Thymus (tissue), 11 donors: ENCODE data around the gene TAF1L. TPM values are rescaled to one million over a fixed set of nuclear protein-coding genes. Genes with fewer than 3 reads are reported as not detected.
"Not testable (repeated sequence)": the region's sequence is repeated elsewhere in the genome, so short reads cannot be mapped to it uniquely, and the experiment has no call there.

Experiments
- DNase-seq, 9 donors: peaks; one replicate each; pipeline ENCODE4 v3.0.0-alpha.2; 2013; ENCODE audit warnings: low spot score in 9 of 9, low read depth in 6 of 9, missing footprints in 1 of 9
- H3K27ac ChIP-seq, 2 donors: one replicate each; pipeline ENCODE4 v1.5.1; 2013; ENCODE audit warnings: control low read depth in 1 of 2, low read depth in 1 of 2, low read length in 1 of 2, mild to moderate bottlenecking in 1 of 2, moderate library complexity in 1 of 2
- H3K27me3 ChIP-seq, 2 donors: one replicate each; pipeline ENCODE4 v1.5.1; 2013; ENCODE audit warnings: low read length in 1 of 2; ENCODE audit not compliant: control insufficient read depth in 2 of 2, insufficient read depth in 1 of 2
- H3K36me3 ChIP-seq, 2 donors: one replicate each; pipeline ENCODE4 v1.5.1; 2013; ENCODE audit warnings: low read length in 1 of 2, mild to moderate bottlenecking in 1 of 2, moderate library complexity in 1 of 2; ENCODE audit not compliant: control insufficient read depth in 2 of 2, insufficient read depth in 2 of 2
- H3K4me1 ChIP-seq, 2 donors: one replicate each; pipeline ENCODE4 v1.5.1; 2013; ENCODE audit warnings: low read length in 2 of 2; ENCODE audit not compliant: control insufficient read depth in 2 of 2, insufficient read depth in 2 of 2
- H3K4me3 ChIP-seq, 2 donors: one replicate each; pipeline ENCODE4 v1.5.1; 2013; ENCODE audit warnings: low read length in 2 of 2, control low read depth in 1 of 2, mild to moderate bottlenecking in 1 of 2
- H3K9me3 ChIP-seq, 2 donors: one replicate each; pipeline ENCODE4 v1.5.1; 2013; ENCODE audit warnings: low read length in 1 of 2, mild to moderate bottlenecking in 1 of 2; ENCODE audit not compliant: control insufficient read depth in 2 of 2, insufficient read depth in 1 of 2
- WGBS: extraction: QIAGEN DNeasy Blood & Tissue Kit; methylation state at CpG from one replicate; pipeline ENCODE4 v1.1.7; 2013; 5-methylcytosine and 5-hydroxymethylcytosine counted together
- polyA plus RNA-seq: library from polyadenylated mRNA; stranded (reverse); fragments of 200-250 nt; gene quantifications from one replicate; pipeline ENCODE4 v1.2.3, GENCODE V29; 2013
- total RNA-seq: library from RNA; stranded (reverse); fragments of 120-200 nt; gene quantifications from one replicate; pipeline ENCODE4 v1.2.4, GENCODE V29; 2013
- donor health status: healthy.

Gene TAF1L
- total and polyA plus RNA-seq, 2 donors, result under 0.01 TPM; not detected in 1

DNA sequence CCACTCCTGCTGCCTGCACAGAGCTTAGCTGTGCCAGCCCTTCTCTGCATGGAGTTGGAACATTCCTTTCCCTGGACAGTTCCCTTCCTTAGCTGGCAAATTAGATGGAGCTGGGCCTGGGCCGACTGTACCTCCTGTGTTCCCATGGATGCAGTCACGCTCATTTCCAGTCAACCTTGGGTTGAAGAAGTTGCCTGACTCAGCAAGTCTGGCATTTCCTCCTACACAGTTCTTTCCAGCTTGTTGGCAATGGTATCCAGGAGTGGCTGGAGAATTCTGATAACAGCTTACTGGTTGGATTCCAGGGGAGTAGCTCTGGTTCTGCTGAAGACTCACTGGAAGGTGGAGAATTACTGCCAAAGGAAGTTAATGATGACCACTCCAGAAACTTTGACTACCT is 9.2 kb upstream of the TAF1L start:
- no peak overlapping the region for H3K4me3 ChIP-seq
- 80% methylated on average over 2 of the region's 2 CpGs for WGBS
- no peak for DNase-seq
- H3K36me3 ChIP-seq, result no peaks in the 10 kb centered on the region
- H3K27ac ChIP-seq, result no peak overlapping the region
- H3K27me3 ChIP-seq, result no peaks in the 10 kb centered on the region
- H3K9me3 ChIP-seq, result no peaks in the 10 kb centered on the region
- no peaks in the 10 kb centered on the region for H3K4me1 ChIP-seq

DNA sequence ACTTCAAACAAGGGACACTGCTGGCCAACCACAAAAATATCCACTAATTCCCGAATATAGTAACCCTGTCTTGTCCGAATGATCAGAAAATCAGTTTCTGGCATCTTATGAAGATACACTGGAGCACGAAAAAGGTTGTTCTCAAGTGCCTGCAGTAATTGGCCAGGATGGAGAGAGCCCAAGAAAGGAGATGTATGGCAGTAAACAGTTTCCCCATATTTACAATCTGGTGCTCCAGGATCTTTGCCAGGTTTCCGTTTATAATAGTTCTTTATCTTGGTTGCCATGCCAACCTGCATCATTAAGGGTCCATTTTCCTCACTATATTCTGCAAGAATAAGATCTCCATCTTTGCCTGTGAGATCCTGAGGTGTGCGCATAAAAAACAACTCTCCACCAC is 2.3 kb downstream of the TAF1L start:
- not testable (repeated sequence) for H3K9me3 ChIP-seq, DNase-seq, H3K27ac ChIP-seq, H3K4me1 ChIP-seq, H3K4me3 ChIP-seq, H3K27me3 ChIP-seq, H3K36me3 ChIP-seq
- 89% methylated on average over 5 of the region's 5 CpGs for WGBS

DNA sequence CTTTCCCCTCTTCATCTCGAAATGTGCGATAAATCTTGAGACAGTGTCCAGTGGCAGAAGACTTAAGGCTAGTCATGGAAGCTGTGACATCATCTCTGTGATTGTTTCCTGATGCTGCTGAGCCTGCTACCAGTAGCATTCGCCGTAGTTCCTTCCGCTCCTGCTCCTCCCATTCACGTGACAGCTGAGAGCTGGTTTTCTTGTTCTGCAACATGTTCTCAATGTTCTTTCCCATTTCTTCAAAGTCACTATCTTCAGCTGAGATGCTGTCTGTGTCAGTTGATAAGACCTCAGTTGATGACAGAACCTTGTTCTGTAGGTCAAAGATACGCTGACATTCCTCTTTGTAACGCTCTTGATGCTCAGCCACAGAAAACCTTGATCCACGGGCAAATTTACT is 3.5 kb downstream of the TAF1L start:
- no peaks in the 10 kb centered on the region for H3K27me3 ChIP-seq
- no peak overlapping the region for H3K27ac ChIP-seq
- no peak overlapping the region for H3K4me3 ChIP-seq
- H3K4me1 ChIP-seq, result no peaks in the 10 kb centered on the region
- no peaks in the 10 kb centered on the region for H3K9me3 ChIP-seq
- no peak for DNase-seq
- no peaks in the 10 kb centered on the region for H3K36me3 ChIP-seq
- 91% methylated on average over 9 of the region's 9 CpGs for WGBS

- no peaks in the 10 kb centered on the region for H3K36me3 ChIP-seq
- no peak overlapping the region for H3K27ac ChIP-seq
- H3K4me3 ChIP-seq, result no peak overlapping the region
- no peaks in the 10 kb centered on the region for H3K27me3 ChIP-seq
- DNase-seq, result no peak
- no peaks in the 10 kb centered on the region for H3K4me1 ChIP-seq
- H3K9me3 ChIP-seq, result no peaks in the 10 kb centered on the region
These were observed 8.0 kb downstream of the TAF1L start for GRCh38 chr9:32627394-32627954.

DNA sequence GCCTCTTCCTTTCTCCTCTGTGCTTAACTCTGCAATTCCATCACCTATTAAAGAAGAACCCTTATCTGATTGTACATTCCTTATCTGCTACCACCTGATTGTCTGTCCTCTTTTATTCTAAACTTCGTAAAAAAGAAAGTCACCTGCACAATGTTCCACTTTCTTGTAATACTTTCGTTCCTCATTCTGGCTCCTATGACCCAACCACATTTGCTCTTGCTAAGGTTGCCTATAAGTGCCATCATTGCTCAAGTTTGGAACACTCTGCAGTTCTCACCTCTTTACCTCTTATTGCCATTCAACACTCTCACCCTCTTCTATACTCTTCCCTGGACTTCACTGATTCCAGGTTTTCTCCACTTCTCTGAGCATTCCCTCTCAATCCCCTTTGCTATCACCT is 10.1 kb downstream of the TAF1L start:
- Histone ChIP-seq H3K4me3 (no peak overlapping the region), H3K27me3 (no peaks in the 10 kb centered on the region), H3K9me3 (no peaks in the 10 kb centered on the region), H3K36me3 (no peaks in the 10 kb centered on the region), H3K27ac (no peak overlapping the region), H3K4me1 (no peaks in the 10 kb centered on the region)
- WGBS, result 89% methylated on average over 2 of the region's 2 CpGs
- no peak for DNase-seq

DNA sequence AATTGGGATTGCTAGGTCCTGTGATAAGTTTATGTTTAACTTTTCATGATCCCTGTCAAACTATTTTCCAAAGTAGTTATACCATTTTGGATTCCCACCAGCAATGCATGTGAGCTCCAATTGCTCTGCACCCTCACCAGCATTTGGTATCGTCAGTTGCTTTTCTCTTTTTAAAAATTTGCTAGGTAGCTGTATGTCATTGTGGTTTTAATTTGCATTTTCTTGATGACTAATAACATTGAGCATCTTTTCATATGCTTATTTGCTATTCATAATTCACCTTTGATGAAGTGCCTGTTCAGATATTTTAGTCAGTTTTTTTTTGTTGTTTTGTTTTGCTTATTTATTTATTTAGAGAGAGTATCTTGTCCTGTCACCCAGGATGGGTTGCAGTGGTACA is 12.5 kb downstream of the TAF1L start:
- Histone ChIP-seq H3K36me3 (no peaks in the 10 kb centered on the region), H3K4me1 (no peaks in the 10 kb centered on the region), H3K27ac (no peak overlapping the region), H3K4me3 (no peak overlapping the region), H3K9me3 (no peaks in the 10 kb centered on the region), H3K27me3 (no peaks in the 10 kb centered on the region)
- DNase-seq, result no peak
- WGBS, result 84% methylated on average over 1 of the region's 1 CpG

- H3K4me1 ChIP-seq, result no peaks in the 10 kb centered on the region
- H3K27me3 ChIP-seq, result no peaks in the 10 kb centered on the region
- no peak overlapping the region for H3K4me3 ChIP-seq
- H3K36me3 ChIP-seq, result no peaks in the 10 kb centered on the region
- WGBS, result 85% methylated on average over 5 of the region's 5 CpGs
- H3K27ac ChIP-seq, result no peak overlapping the region
- DNase-seq, result no peak
- no peaks in the 10 kb centered on the region for H3K9me3 ChIP-seq
These were observed 17.2 kb downstream of the TAF1L start for GRCh38 chr9:32618261-32618660.

DNA sequence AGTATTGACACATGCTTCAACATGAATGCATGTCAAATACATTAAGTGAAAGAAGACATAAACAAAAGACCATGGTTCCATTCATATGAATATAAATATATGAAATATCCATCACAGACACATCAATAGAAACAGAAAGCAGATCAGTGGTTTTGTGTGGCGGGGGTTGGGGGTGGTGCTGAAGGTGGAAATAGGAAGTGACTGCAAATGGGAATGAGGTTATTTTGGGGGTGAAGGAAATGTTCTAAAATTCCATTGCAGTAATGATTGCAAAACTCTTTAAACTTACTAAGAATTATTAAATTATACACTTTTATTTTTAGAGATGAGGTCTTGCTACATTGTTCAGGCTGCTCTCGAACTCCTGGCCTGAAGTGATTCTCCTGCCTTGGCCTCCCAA is 28.7 kb downstream of the TAF1L start:
- Histone ChIP-seq H3K27ac (no peak overlapping the region), H3K4me1 (no peaks in the 10 kb centered on the region), H3K4me3 (no peak overlapping the region), H3K36me3 (no peaks in the 10 kb centered on the region), H3K9me3 (no peaks in the 10 kb centered on the region), H3K27me3 (peaks cover 0 to 5% of the 10 kb centered on the region in 2 donors)
- no peak for DNase-seq
- WGBS, result 78% methylated on average over 2 of the region's 2 CpGs

DNA sequence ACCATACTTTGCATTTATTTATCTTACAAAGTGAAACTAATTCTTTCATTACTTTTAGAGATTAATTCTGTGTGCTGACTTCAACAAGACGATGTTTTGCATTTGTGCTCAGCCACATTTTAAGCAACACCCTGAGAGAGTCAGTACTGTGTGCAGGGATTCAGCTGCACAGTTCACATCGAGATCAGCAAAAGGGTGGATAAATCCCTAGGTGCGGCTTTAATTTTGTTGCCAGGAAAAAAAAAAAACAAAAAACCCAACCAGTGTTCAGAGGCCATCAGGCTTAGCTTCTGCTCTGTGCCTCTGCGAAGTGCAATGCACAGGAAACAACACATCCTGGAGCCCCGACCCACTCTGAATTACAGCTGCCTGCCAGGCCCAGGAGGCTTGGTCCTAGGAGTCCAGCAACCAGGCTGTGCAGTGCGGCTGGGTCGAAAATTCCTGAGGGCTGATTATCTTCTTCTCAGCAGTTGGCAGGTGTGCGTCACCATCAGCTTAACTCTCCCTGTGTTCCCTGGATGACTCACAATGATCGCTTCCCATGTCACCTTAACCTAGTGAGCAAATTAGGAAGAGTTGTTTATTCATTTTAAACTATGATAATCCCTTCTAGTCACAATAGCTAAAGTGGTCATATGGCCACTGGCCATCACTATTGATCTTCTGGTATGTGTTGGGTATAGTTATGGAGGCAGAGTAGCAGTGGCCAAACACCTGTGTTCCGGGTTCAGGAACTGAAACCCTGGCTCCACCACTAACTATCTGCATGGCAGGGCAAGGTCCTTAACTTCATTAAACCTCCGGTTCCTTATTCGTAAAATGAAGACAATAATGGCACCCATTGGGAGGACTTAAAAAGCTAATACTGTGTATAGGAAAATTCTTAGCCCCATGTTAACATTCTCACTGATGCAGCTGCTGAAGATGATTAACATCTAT is 31.3 kb downstream of the TAF1L start:
- Histone ChIP-seq H3K9me3 (no peaks in the 10 kb centered on the region), H3K36me3 (no peaks in the 10 kb centered on the region), H3K4me1 (no peaks in the 10 kb centered on the region), H3K27me3 (peaks cover 0 to 5% of the 10 kb centered on the region in 2 donors), H3K27ac (no peak overlapping the region), H3K4me3 (no peak overlapping the region)
- 64% methylated on average over 12 of the region's 12 CpGs for WGBS
- DNase-seq, result no peak
